ENCODE measurements around the gene AP1S1. TPM values are rescaled to one million over a fixed set of nuclear protein-coding genes. Genes with fewer than 3 reads are reported as not detected.
A peak's percentile ranks its signal among the peaks of the same experiment; 100 is the strongest.
"Not testable (repeated sequence)": the region's sequence is repeated elsewhere in the genome, so short reads cannot be mapped to it uniquely, and the experiment has no call there.

AP1S1 gene
- total and polyA plus RNA-seq, 8 donors = 2.7 to 71.2 (median 34.7) TPM; not detected in 1

- TF ChIP-seq CTCF (IDR thresholded peaks at IDR 0.05) = no peak
- TF ChIP-seq POLR2A (IDR thresholded peaks at IDR 0.05) = no peak
- no peak for TF ChIP-seq POLR2AphosphoS5 (IDR thresholded peaks at IDR 0.05)
- TF ChIP-seq EP300 (IDR thresholded peaks at IDR 0.05) = no peak
- H3K4me1 ChIP-seq = peaks cover 11 to 18% (median 16%) of the 10 kb centered on the region in 4 donors
- intact Hi-C loops (cut with DNase I; ENCODE audit: low total_unique reads) = no loop called here
- no peak overlapping the region for H3K27ac ChIP-seq
- H3K27me3 ChIP-seq = peaks cover 0 to 70% (median 28%) of the 10 kb centered on the region in 3 donors
- H3K9me3 ChIP-seq = no peaks in the 10 kb centered on the region
- 7 to 9% (median 8%) methylated on average over 16 to 75 of the region's 75 CpGs for WGBS, 5 donors
- peaks cover 0 to 13% (median 13%) of the 10 kb centered on the region in 4 donors for H3K36me3 ChIP-seq
- H3K4me3 ChIP-seq = peak overlapping the region; percentile 12 to 47 (median 32)
- peak; percentile 34 to 52 for DNase-seq
Measured at GRCh38 chr7:101201695-101202602, 47.7 kb downstream of the AP1S1 start.

GRCh38 chr7:101202603-101202918, 48.3 kb downstream of the AP1S1 start:
- Histone ChIP-seq H3K36me3 (peaks cover 0 to 19% (median 19%) of the 10 kb centered on the region in 4 donors), H3K4me3 (no peak overlapping the region), H3K27me3 (peaks cover 0 to 64% (median 28%) of the 10 kb centered on the region in 3 donors), H3K27ac (no peak overlapping the region), H3K4me1 (peaks cover 11 to 18% (median 16%) of the 10 kb centered on the region in 4 donors), H3K9me3 (no peaks in the 10 kb centered on the region)
- WGBS, 5 donors = 79 to 89% (median 84%) methylated on average over 5 of the region's 5 CpGs
- no peak for TF ChIP-seq POLR2AphosphoS5 (IDR thresholded peaks at IDR 0.05)
- no peak for TF ChIP-seq EP300 (IDR thresholded peaks at IDR 0.05)
- intact Hi-C loops (cut with DNase I; ENCODE audit: low total_unique reads) = no loop called here
- DNase-seq = no peak

GRCh38 chr7:101203740-101204738, 49.8 kb downstream of the AP1S1 start:
- H3K27ac ChIP-seq; intact Hi-C loops (cut with DNase I; ENCODE audit: low total_unique reads); H3K4me3 ChIP-seq; DNase-seq; H3K9me3 ChIP-seq: not testable (repeated sequence)
- peaks cover 7 to 34% (median 33%) of the 10 kb centered on the region in 4 donors for H3K36me3 ChIP-seq
- WGBS, 5 donors = 56 to 73% (median 67%) methylated on average over 18 to 22 of the region's 22 CpGs
- peaks cover 11 to 18% (median 16%) of the 10 kb centered on the region in 4 donors for H3K4me1 ChIP-seq
- peaks cover 0 to 51% (median 28%) of the 10 kb centered on the region in 3 donors for H3K27me3 ChIP-seq

GRCh38 chr7:101205901-101206664, 51.8 kb downstream of the AP1S1 start:
- H3K36me3 ChIP-seq = peaks cover 27 to 55% (median 54%) of the 10 kb centered on the region in 4 donors
- WGBS, 5 donors = 85 to 90% (median 86%) methylated on average over 31 to 32 of the region's 32 CpGs
- TF ChIP-seq CTCF (IDR thresholded peaks at IDR 0.05) = no peak
- TF ChIP-seq EP300 (IDR thresholded peaks at IDR 0.05) = no peak
- TF ChIP-seq POLR2A (IDR thresholded peaks at IDR 0.05) = no peak
- no peak for TF ChIP-seq POLR2AphosphoS5 (IDR thresholded peaks at IDR 0.05)

More at GRCh38 chr7:101205901-101206664, 51.8 kb downstream of the AP1S1 start:
- H3K4me3 ChIP-seq = no peak overlapping the region
- intact Hi-C loops (cut with DNase I; ENCODE audit: low total_unique reads) = no loop called here
- no peaks in the 10 kb centered on the region for H3K9me3 ChIP-seq
- H3K27ac ChIP-seq = no peak overlapping the region
- peaks cover 11 to 13% (median 13%) of the 10 kb centered on the region in 4 donors for H3K4me1 ChIP-seq
- H3K27me3 ChIP-seq = peaks cover 0 to 31% (median 19%) of the 10 kb centered on the region in 3 donors
- DNase-seq = no peak
